ENCODE results near the gene CDH13. TPM values are rescaled to one million over a fixed set of nuclear protein-coding genes. Genes with fewer than 3 reads are reported as not detected.

The CDH13 gene
- total and polyA plus RNA-seq, 5 donors = 20.7 to 123 (median 93.6) TPM

DNA sequence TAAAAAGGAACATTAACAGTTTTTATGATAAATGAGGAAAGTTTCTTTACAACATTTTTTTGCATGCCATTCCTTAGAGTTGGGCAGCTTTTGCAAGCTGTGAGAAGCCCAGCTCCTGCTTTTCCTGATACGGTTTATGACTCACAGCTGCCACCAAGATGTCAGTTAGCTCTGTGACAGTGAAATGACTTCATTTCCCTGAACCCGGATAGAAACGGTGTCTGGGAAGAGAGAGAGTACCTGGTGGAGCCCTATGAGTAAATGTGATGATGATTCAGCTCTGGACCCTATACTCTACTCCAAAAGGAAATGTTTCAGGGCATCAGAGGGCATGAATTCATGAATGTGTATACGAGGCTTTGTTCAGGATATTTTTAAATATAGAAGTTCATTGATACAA is 814.7 kb downstream of the CDH13 start:
- Histone ChIP-seq H3K4me1 (ENCODE audit: control insufficient read depth, insufficient read depth, low read length) (no peaks in the 10 kb centered on the region), H3K27ac (ENCODE audit: low read length) (no peak overlapping the region), H3K4me3 (ENCODE audit: low read length) (no peak overlapping the region), H3K27me3 (ENCODE audit: control insufficient read depth, insufficient read depth) (no peaks in the 10 kb centered on the region), H3K9me3 (ENCODE audit: control insufficient read depth, low read length) (no peaks in the 10 kb centered on the region)
- ATAC-seq = no peak
- 33% methylated on average over 4 of the region's 4 CpGs for WGBS
- intact Hi-C loops (cut with DNase I) = loop anchor here in 3 of 4 donors (10.0 kb wide), 3 partner anchors 237 to 817 kb away; partner anchors contain the start of gene CDH13 (in 1 of the 3)
- no peak for DNase-seq

GRCh38 chr16:83443972-83444371 is 817.2 kb downstream of the CDH13 start:
- intact Hi-C loops (cut with DNase I) = loop anchor here in 3 of 4 donors (10.0 kb wide), 3 partner anchors 239 to 819 kb away; partner anchors contain the start of gene CDH13 (in 1 of the 3)
- WGBS = 92% methylated on average over 3 of the region's 3 CpGs
- Histone ChIP-seq H3K4me3 (ENCODE audit: low read length) (no peak overlapping the region), H3K27ac (ENCODE audit: low read length) (no peak overlapping the region), H3K9me3 (ENCODE audit: control insufficient read depth, low read length) (no peaks in the 10 kb centered on the region), H3K4me1 (ENCODE audit: control insufficient read depth, insufficient read depth, low read length) (no peaks in the 10 kb centered on the region), H3K27me3 (ENCODE audit: control insufficient read depth, insufficient read depth) (no peaks in the 10 kb centered on the region)
- DNase-seq (no peak), ATAC-seq (no peak)

GRCh38 chr16:83447560-83447959 is 820.8 kb downstream of the CDH13 start:
- DNase-seq (no peak), ATAC-seq (no peak)
- Histone ChIP-seq H3K4me1 (ENCODE audit: control insufficient read depth, insufficient read depth, low read length) (no peaks in the 10 kb centered on the region), H3K9me3 (ENCODE audit: control insufficient read depth, low read length) (no peaks in the 10 kb centered on the region), H3K27ac (ENCODE audit: low read length) (no peak overlapping the region), H3K4me3 (ENCODE audit: low read length) (no peak overlapping the region), H3K27me3 (ENCODE audit: control insufficient read depth, insufficient read depth) (no peaks in the 10 kb centered on the region)
- WGBS = 65% methylated on average over 2 of the region's 2 CpGs
- intact Hi-C loops (cut with DNase I) = loop anchor here in 3 of 4 donors (10.0 kb wide), 3 partner anchors 243 to 823 kb away; partner anchors contain the start of gene CDH13 (in 1 of the 3)

DNA sequence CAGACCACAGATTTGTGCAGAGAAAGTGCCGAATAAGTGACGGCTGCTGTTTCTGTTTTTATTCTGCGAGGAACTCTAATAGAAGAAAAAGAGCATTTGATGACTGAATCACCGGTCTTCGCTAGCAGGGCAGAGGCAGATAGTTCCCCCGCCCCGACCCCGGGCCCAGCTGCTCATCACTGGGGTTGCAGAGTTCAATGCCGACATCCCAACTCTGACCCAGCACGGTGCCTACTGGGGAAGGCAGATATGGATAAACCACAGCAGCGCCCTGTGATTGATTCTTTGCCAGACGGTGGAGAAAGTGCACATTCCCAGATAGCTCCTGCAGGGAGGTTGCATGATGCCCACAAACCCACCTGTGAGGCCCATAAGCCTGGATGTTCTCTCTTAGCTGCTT is 823.1 kb downstream of the CDH13 start:
- DNase-seq (no peak), ATAC-seq (no peak)
- Histone ChIP-seq H3K9me3 (ENCODE audit: control insufficient read depth, low read length) (no peaks in the 10 kb centered on the region), H3K27me3 (ENCODE audit: control insufficient read depth, insufficient read depth) (no peaks in the 10 kb centered on the region), H3K4me3 (ENCODE audit: low read length) (no peak overlapping the region), H3K4me1 (ENCODE audit: control insufficient read depth, insufficient read depth, low read length) (no peaks in the 10 kb centered on the region), H3K27ac (ENCODE audit: low read length) (no peak overlapping the region)
- WGBS = 83% methylated on average over 12 of the region's 12 CpGs
- intact Hi-C loops (cut with DNase I) = loop anchor here in 3 of 4 donors (10.0 kb wide), 3 partner anchors 245 to 825 kb away; partner anchors contain the start of gene CDH13 (in 1 of the 3)

GRCh38 chr16:83453977-83454376 is 827.2 kb downstream of the CDH13 start:
- no peak overlapping the region for H3K27ac ChIP-seq (ENCODE audit: low read length)
- ATAC-seq (no peak), DNase-seq (no peak)
- no peaks in the 10 kb centered on the region for H3K4me1 ChIP-seq (ENCODE audit: control insufficient read depth, insufficient read depth, low read length)
- intact Hi-C loops (cut with DNase I) = no loop called here
- 67% methylated on average over 2 of the region's 2 CpGs for WGBS
- no peak overlapping the region for H3K4me3 ChIP-seq (ENCODE audit: low read length)
- H3K9me3 ChIP-seq (ENCODE audit: control insufficient read depth, low read length) = no peaks in the 10 kb centered on the region
- H3K27me3 ChIP-seq (ENCODE audit: control insufficient read depth, insufficient read depth) = no peaks in the 10 kb centered on the region

GRCh38 chr16:83455716-83456115 is 828.9 kb downstream of the CDH13 start:
- Histone ChIP-seq H3K27me3 (ENCODE audit: control insufficient read depth, insufficient read depth) (no peaks in the 10 kb centered on the region), H3K27ac (ENCODE audit: low read length) (no peak overlapping the region), H3K9me3 (ENCODE audit: control insufficient read depth, low read length) (no peaks in the 10 kb centered on the region), H3K4me3 (ENCODE audit: low read length) (no peak overlapping the region), H3K4me1 (ENCODE audit: control insufficient read depth, insufficient read depth, low read length) (no peaks in the 10 kb centered on the region)
- no peak for ATAC-seq
- 89% methylated on average over 6 of the region's 6 CpGs for WGBS
- DNase-seq = no peak
- intact Hi-C loops (cut with DNase I) = no loop called here

DNA sequence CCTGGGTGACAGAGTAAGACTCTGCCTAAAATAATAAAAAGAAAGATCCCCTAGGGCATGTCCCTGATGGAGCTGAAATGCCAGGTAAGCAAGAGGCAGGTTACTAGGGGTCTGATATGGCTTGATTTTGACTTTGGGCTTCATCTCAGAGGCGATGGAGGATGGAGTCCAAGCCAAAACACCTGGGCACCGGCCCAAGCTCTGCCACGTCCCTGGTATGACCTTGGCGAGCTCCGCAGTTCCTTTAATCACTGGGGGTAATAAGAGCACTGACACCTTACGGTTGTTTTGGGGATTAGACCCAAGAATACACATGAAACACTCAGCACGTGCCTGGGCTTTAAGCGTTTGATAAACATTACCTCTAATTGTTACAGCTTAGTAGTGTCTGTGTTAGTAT is 830.2 kb downstream of the CDH13 start:
- no peaks in the 10 kb centered on the region for H3K4me1 ChIP-seq (ENCODE audit: control insufficient read depth, insufficient read depth, low read length)
- DNase-seq (peak in 2 of 3 donors; percentile 46 to 47), ATAC-seq (no peak)
- H3K9me3 ChIP-seq (ENCODE audit: control insufficient read depth, low read length) = no peaks in the 10 kb centered on the region
- WGBS = 66% methylated on average over 8 of the region's 8 CpGs
- H3K27me3 ChIP-seq (ENCODE audit: control insufficient read depth, insufficient read depth) = no peaks in the 10 kb centered on the region
- intact Hi-C loops (cut with DNase I) = no loop called here
- H3K27ac ChIP-seq (ENCODE audit: low read length) = no peak overlapping the region
- no peak overlapping the region for H3K4me3 ChIP-seq (ENCODE audit: low read length)

- Histone ChIP-seq H3K4me3 (ENCODE audit: low read length) (no peak overlapping the region), H3K9me3 (ENCODE audit: control insufficient read depth, low read length) (no peaks in the 10 kb centered on the region), H3K27me3 (ENCODE audit: control insufficient read depth, insufficient read depth) (no peaks in the 10 kb centered on the region), H3K27ac (ENCODE audit: low read length) (no peak overlapping the region), H3K4me1 (ENCODE audit: control insufficient read depth, insufficient read depth, low read length) (no peaks in the 10 kb centered on the region)
- WGBS = 63% methylated on average over 4 of the region's 4 CpGs
- DNase-seq = no peak
- intact Hi-C loops (cut with DNase I) = no loop called here
- ATAC-seq = no peak
Observed at GRCh38 chr16:83458612-83459011, 831.8 kb downstream of the CDH13 start.

DNA sequence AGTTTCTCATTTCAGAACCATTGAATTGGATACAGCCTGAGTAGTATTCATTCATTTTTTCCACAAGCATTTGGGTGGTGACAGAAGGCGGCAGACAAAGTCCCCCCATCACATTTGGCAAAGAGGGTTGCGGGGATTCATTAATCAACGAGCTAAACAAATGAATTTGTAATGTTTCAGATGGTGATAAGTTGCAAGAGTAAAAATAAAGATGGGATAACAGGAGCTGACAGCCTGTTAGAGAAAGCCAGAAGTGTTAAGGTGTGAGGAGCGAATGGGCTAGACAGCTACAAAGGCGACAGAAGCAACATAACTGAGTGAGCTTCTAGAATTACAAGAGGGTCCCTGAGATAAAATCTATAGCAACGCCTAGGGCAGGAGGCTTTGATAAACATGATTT is 838.2 kb downstream of the CDH13 start:
- Histone ChIP-seq H3K4me3 (ENCODE audit: low read length) (no peak overlapping the region), H3K27ac (ENCODE audit: low read length) (no peak overlapping the region), H3K27me3 (ENCODE audit: control insufficient read depth, insufficient read depth) (no peaks in the 10 kb centered on the region), H3K4me1 (ENCODE audit: control insufficient read depth, insufficient read depth, low read length) (no peaks in the 10 kb centered on the region), H3K9me3 (ENCODE audit: control insufficient read depth, low read length) (no peaks in the 10 kb centered on the region)
- no peak for ATAC-seq
- intact Hi-C loops (cut with DNase I) = no loop called here
- WGBS = 42% methylated on average over 6 of the region's 6 CpGs
- no peak for DNase-seq

DNA sequence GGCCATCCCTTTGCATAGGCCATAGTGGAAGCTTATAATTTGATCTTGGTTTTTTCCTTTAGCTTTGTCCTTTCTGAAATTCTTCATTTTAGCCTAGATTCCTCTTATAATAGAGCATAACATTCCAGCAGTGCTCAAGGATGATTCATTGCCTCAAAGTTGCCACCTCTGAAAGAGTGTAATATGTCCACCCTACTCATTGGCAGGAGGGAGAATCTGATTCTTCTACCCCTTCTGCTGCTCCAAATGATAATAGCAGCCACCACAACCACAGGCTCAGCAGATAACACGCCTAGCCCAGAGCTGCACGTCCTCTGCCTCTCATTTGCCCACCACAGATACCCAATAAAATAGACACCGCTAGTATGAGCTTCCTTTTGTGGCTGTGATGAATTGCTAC is 843.6 kb downstream of the CDH13 start:
- Histone ChIP-seq H3K4me3 (ENCODE audit: low read length) (no peak overlapping the region), H3K4me1 (ENCODE audit: control insufficient read depth, insufficient read depth, low read length) (peaks cover 3% of the 10 kb centered on the region), H3K9me3 (ENCODE audit: control insufficient read depth, low read length) (no peaks in the 10 kb centered on the region), H3K27me3 (ENCODE audit: control insufficient read depth, insufficient read depth) (no peaks in the 10 kb centered on the region), H3K27ac (ENCODE audit: low read length) (no peak overlapping the region)
- intact Hi-C loops (cut with DNase I) = no loop called here
- ATAC-seq = no peak
- 86% methylated on average over 3 of the region's 3 CpGs for WGBS
- no peak for DNase-seq

GRCh38 chr16:83472776-83473501 is 846.2 kb downstream of the CDH13 start:
- ATAC-seq (no peak), DNase-seq (no peak)
- Histone ChIP-seq H3K4me1 (ENCODE audit: control insufficient read depth, insufficient read depth, low read length) (peaks cover 3% of the 10 kb centered on the region), H3K9me3 (ENCODE audit: control insufficient read depth, low read length) (no peaks in the 10 kb centered on the region), H3K27ac (ENCODE audit: low read length) (no peak overlapping the region), H3K27me3 (ENCODE audit: control insufficient read depth, insufficient read depth) (no peaks in the 10 kb centered on the region), H3K4me3 (ENCODE audit: low read length) (no peak overlapping the region)
- WGBS = 65% methylated on average over 7 of the region's 7 CpGs
- intact Hi-C loops (cut with DNase I) = no loop called here
